HG03280 (cell line): ENCODE measurements around the gene PDE5A.
A peak's percentile ranks its signal among the peaks of the same experiment; 100 is the strongest.

Source experiments
- ATAC-seq: cut with Tn5 transposase; IDR thresholded peaks from one replicate; pipeline ENCODE4 v1.9.1; 2021; ENCODE audit warnings: mild to moderate bottlenecking, moderate library complexity; ENCODE audit not compliant: unreplicated experiment

Gene PDE5A

DNA sequence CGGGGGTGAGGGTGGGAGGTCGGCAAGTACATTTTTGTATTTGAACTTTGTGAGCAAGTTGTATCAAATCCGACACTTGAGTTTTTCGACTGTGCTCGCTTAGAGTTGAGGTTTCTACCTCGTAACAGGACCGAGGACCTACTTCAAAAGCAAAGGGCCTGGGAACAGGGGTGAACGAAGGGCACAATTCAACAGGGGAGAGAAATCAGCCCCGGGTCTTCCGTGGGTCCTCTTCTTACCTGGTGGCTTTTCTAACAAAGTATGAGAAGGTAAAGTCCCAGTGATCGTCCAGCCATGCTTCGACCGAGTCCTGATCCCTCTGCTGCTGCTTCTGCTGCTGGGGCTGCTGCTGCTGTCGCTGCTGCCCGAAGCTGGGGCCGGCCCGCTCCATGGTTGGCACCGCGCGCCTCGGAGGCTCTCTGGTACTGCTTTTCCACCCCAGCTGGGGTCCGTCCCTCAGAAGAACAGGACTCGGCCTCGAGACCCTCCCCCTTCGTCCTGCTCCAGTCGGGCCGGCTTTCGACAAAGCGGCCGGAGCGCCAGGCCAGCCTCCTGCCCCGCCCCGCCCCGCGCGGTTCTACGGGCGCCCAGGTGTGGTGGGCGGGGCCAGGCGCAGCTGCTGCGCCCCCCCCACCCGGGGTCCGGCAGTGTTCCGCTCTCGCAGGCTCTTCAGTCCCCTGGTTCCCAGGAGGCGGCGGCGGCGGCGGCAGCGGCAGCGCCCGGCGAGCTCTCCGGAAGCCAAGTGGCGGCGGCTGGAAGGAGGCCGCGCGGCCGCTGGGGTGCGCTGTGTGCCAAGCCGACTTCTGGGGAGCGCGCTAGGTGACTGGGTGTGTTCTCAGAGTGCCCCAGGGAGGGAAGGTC lies at the start of gene PDE5A:
Gene PDE5A, minus strand, starts transcription at position 524 of the 861 bp plus-strand sequence. Its CDS starts 133 bp downstream, at position 391.
- peak; percentile 88 for ATAC-seq

- ATAC-seq, result no peak
Observed at GRCh38 chr4:119676101-119676500, 47.5 kb upstream of the PDE5A start.

DNA sequence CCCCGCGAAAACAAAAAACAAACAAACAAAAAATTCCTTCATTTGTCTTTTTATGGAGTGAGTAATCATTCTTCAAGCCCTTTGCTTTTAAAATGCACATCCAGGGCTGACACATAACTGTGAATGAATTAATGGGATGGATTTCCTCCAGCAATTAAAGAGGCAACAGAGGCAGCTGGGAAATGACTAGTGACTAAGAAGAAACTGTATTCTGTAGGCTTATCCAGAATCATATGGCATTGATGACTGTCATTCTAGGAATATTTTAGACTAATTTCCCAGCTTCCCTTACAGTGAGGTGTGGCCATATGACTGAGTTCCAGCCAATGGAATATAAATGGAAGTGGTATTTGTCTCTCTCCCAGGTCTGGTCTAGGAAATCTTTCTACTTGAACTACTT lies 46.8 kb upstream of the PDE5A start:
- no peak for ATAC-seq

- ATAC-seq, result no peak
Observed at GRCh38 chr4:119672938-119673337, 44.3 kb upstream of the PDE5A start.

- ATAC-seq, result no peak
Observed at GRCh38 chr4:119672086-119672485, 43.5 kb upstream of the PDE5A start.

- no peak for ATAC-seq
Observed at GRCh38 chr4:119671205-119671604, 42.6 kb upstream of the PDE5A start.

- no peak for ATAC-seq
Observed at GRCh38 chr4:119667802-119668201, 39.2 kb upstream of the PDE5A start.

DNA sequence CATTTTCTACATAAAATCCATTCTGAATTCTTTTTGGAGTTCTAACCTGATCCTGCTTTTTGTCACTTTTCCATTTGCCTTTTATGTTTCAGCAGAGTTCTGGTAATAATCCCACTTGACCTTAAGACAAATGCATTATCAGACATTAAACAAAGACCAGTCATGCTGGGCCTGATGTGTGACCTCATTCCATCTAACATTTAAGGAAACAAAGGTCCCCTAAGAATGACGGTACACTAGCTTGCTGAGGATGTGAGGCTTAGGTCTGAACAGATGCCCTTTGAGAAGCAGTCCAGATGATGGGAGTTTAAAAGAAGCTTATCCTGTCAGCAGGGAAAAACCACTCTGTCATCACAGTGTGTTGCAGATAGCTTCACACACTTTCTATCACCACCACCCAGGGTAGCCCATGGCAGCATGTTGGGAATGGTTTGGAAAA lies 38.1 kb upstream of the PDE5A start:
- no peak for ATAC-seq

GRCh38 chr4:119665752-119666151 lies 37.1 kb upstream of the PDE5A start:
- ATAC-seq, result no peak

- no peak for ATAC-seq
Observed at GRCh38 chr4:119664168-119664907, 35.7 kb upstream of the PDE5A start.

GRCh38 chr4:119663160-119663788 lies 34.7 kb upstream of the PDE5A start:
- peak; percentile 56 for ATAC-seq

DNA sequence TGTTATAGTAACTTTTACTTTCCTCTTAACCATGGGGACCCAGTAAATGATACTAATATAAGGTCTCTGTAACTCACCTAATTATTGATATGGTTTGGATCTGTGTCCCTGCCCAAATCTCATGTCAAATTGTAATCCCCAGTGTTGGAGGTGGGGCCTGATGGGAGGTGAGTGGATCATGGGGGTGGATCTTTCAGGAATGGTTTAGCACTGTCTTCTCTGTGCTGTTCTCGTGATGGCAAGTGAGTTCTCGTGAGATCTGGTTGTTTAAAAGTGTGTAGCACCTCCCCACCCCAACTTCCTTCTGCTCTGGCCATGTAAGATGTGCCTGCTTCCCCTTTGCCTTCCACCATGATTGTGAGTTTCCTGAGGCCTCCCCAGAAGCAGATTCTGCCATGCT lies 34.0 kb upstream of the PDE5A start:
- peak; percentile 19 for ATAC-seq

DNA sequence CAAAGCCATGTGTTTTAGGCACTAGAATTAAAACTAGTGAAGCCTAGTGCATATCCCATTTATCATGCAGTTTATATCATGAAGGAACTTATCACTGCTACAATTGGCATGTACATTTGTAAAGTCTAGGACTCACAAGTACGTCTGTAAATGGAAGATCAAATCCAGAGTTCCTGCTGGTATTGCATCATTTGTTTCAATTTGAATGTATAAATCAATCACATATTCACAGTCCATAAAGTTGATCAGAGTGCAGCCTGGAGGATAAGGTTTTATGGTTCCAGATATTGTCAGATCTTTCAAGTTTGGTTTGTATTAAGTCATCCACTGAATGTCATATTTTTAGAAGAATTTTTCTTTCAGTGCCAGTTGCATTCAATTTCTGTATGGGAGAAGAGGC lies 32.6 kb upstream of the PDE5A start:
- ATAC-seq, result no peak

- no peak for ATAC-seq
Observed at GRCh38 chr4:119659576-119659975, 31.0 kb upstream of the PDE5A start.

GRCh38 chr4:119657111-119657611 lies 28.6 kb upstream of the PDE5A start:
- ATAC-seq, result no peak

DNA sequence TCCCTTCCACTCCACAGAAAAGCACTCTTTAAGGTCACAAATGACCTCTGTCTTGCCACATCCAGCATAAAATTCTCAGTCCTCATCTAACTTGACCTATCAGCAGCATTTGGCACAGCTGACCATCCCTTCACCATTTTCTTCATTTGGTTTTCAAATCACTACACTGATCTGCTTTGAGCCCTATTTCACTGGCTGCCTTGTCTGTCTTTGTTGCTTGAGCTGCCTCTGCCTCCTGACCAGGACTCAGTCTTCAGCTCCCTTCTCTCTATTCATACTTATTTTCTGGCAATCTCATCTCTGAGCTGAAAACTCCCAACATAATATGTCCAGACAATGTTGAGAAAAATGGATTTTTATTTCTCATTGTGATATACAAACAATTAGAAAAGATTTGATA lies 27.7 kb upstream of the PDE5A start:
- no peak for ATAC-seq

DNA sequence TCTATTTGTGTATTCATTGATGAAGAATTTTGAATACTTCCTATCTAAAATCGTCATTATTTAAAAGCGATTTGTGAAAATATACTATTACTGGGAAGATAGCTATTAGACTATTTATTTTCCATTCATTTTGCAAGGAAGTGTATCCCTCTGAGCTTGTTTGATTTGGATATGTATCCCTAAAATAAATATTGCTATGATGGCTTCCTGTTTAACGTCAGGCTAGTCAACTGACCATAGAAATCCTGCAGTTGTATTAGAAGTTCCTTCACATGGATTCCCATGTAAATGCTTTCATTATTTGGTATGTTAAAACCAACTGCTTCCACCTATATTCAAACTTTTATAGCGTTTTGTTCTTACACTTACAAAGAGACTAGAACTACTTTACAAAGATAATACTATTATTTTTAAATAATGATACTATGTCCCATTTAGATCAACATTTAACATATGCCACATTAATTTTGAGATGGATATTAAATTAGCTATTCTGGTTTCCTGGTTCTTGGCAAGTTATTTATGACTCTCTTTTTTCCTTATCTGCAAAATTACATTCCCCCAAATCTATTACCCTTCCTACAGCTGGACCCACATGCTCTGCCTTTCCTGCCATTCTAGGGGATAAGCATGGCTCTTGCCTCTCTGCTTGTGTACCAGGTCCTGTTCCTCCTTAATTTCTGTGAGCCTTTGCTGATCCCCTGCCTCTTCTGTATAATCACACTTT lies 26.7 kb upstream of the PDE5A start:
- ATAC-seq, result no peak

GRCh38 chr4:119653990-119654389 lies 25.4 kb upstream of the PDE5A start:
- ATAC-seq, result no peak

GRCh38 chr4:119652998-119653397 lies 24.4 kb upstream of the PDE5A start:
- no peak for ATAC-seq

DNA sequence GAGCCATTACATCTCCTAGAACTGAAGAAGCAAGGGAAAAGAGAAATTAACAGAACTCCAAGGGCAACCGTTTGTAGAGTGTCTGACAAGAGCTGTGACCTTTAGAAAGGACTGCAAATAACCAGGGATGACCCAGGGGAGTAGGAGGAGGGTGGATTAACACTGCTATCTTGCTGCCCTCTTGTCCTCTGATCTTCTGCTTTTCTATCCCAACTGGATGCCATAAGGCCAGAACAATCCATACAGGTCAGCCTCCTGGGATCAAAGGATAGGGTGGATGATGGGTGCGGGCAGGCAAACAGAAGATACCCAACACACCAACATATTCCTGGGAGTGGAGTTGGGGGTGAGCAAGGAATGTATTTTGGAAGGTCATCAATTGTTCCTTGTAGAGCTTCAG lies 19.8 kb upstream of the PDE5A start:
- no peak for ATAC-seq

DNA sequence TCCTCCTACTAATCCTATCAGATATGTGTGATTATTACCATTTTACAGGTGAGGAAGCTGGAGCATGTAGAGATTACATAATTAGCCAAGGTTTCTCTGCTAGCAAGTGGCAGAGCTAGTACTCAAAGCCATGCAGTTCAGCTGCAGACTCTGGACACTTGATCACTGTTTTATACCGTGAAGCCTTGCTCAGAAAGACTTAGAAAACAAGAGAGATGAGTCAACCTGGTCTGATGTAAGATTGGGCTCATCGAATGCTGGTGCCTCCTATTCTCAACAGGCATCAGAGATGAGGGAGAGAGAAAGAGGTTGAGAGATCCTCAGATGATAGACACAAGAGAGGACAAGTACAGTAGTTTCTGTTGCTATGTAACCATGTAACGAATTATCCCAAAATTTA lies 19.0 kb upstream of the PDE5A start:
- no peak for ATAC-seq
